ENCODE results near the gene PIGU.

Gene PIGU

DNA sequence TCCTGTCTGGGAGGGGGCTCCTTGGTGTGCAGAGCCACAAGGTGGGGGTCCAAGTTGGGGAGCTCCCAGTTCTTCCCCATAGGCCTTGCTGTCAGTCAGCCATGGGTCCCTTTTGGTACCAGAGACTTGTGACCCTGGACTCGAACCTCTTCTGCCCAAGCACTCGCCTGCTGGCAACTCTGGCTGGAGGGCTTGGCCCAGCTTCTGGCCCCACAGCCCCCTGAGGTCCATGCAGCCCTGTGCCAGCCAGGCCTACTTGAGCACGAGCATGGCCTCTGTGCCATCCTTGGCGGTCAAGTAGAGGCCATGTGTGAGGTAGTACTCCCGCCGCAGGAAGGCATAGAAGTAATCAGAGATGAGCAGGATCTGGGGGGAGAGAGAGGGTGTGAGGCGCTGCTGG lies 116.3 kb downstream of the PIGU start:
- no peak for TF ChIP-seq EZH2phosphoT487 (conservative IDR thresholded peaks at IDR 0.05; ENCODE audit: low read length)
- TF ChIP-seq, protein P1, sequence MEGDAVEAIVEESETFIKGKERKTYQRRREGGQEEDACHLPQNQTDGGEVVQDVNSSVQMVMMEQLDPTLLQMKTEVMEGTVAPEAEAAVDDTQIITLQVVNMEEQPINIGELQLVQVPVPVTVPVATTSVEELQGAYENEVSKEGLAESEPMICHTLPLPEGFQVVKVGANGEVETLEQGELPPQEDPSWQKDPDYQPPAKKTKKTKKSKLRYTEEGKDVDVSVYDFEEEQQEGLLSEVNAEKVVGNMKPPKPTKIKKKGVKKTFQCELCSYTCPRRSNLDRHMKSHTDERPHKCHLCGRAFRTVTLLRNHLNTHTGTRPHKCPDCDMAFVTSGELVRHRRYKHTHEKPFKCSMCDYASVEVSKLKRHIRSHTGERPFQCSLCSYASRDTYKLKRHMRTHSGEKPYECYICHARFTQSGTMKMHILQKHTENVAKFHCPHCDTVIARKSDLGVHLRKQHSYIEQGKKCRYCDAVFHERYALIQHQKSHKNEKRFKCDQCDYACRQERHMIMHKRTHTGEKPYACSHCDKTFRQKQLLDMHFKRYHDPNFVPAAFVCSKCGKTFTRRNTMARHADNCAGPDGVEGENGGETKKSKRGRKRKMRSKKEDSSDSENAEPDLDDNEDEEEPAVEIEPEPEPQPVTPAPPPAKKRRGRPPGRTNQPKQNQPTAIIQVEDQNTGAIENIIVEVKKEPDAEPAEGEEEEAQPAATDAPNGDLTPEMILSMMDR (IDR thresholded peaks at IDR 0.05; ENCODE audit: insufficient read depth, low read length, poor library complexity, severe bottlenecking), result no peak
- H3K4me3 ChIP-seq (ENCODE audit: insufficient read depth, low read length, poor library complexity, severe bottlenecking), result no peak overlapping the region
- H4K20me1 ChIP-seq (ENCODE audit: low read depth, low read length), result no peaks in the 10 kb centered on the region
- H3K4me2 ChIP-seq (ENCODE audit: low read depth, low read length, poor library complexity, severe bottlenecking), result no peak overlapping the region
- H3K79me2 ChIP-seq (ENCODE audit: insufficient read depth, low read length), result no peaks in the 10 kb centered on the region
- H3K27ac ChIP-seq (ENCODE audit: low read depth, low read length), result no peak overlapping the region
- H3K9ac ChIP-seq (ENCODE audit: low read length), result no peak overlapping the region
- H3K9me2 ChIP-seq (replicated peaks; ENCODE audit: insufficient read depth, low read length), result no peaks in the 10 kb centered on the region
- no peaks in the 10 kb centered on the region for H3F3A ChIP-seq (ENCODE audit: insufficient read depth)
- no peaks in the 10 kb centered on the region for H3K36me3 ChIP-seq (ENCODE audit: low read length)
- H3K9me3 ChIP-seq (ENCODE audit: insufficient read depth, low read length), result no peaks in the 10 kb centered on the region
- H2AFZ ChIP-seq (ENCODE audit: low read depth, low read length, severe bottlenecking), result no peak overlapping the region
- H3K27me3 ChIP-seq (ENCODE audit: low read length), result no peaks in the 10 kb centered on the region

DNA sequence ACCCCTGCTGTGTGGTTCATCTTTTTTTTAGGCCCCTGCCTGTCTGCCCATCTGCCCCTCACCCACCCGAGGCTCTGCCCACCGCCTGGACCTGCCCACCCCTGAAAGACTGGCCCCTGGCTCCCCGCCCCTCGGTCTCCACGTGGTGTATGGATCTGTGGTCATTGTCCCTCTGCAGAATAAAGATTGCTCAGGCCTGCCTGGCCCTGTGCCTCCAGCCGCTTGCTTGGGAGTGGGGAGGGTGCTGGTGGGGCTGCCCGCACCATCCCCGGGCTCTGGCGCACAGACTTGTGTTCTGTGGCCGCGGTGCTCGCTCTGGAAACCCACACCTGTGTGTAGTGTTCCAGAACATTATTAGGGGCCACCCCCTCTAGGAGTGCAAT lies 116.8 kb downstream of the PIGU start:
- H3K27ac ChIP-seq (ENCODE audit: low read depth, low read length), result no peak overlapping the region
- H3K9me3 ChIP-seq (ENCODE audit: insufficient read depth, low read length), result no peaks in the 10 kb centered on the region
- H4K20me1 ChIP-seq (ENCODE audit: low read depth, low read length), result no peaks in the 10 kb centered on the region
- no peak overlapping the region for H3K4me2 ChIP-seq (ENCODE audit: low read depth, low read length, poor library complexity, severe bottlenecking)
- no peak for TF ChIP-seq EZH2phosphoT487 (conservative IDR thresholded peaks at IDR 0.05; ENCODE audit: low read length)
- TF ChIP-seq, protein P1 (IDR thresholded peaks at IDR 0.05; ENCODE audit: insufficient read depth, low read length, poor library complexity, severe bottlenecking), result no peak
- H2AFZ ChIP-seq (ENCODE audit: low read depth, low read length, severe bottlenecking), result no peak overlapping the region
- no peak overlapping the region for H3K4me3 ChIP-seq (ENCODE audit: insufficient read depth, low read length, poor library complexity, severe bottlenecking)
- no peaks in the 10 kb centered on the region for H3F3A ChIP-seq (ENCODE audit: insufficient read depth)
- no peaks in the 10 kb centered on the region for H3K9me2 ChIP-seq (replicated peaks; ENCODE audit: insufficient read depth, low read length)
- H3K79me2 ChIP-seq (ENCODE audit: insufficient read depth, low read length), result no peaks in the 10 kb centered on the region
- H3K9ac ChIP-seq (ENCODE audit: low read length), result no peak overlapping the region
- H3K27me3 ChIP-seq (ENCODE audit: low read length), result no peaks in the 10 kb centered on the region
- H3K36me3 ChIP-seq (ENCODE audit: low read length), result no peaks in the 10 kb centered on the region

DNA sequence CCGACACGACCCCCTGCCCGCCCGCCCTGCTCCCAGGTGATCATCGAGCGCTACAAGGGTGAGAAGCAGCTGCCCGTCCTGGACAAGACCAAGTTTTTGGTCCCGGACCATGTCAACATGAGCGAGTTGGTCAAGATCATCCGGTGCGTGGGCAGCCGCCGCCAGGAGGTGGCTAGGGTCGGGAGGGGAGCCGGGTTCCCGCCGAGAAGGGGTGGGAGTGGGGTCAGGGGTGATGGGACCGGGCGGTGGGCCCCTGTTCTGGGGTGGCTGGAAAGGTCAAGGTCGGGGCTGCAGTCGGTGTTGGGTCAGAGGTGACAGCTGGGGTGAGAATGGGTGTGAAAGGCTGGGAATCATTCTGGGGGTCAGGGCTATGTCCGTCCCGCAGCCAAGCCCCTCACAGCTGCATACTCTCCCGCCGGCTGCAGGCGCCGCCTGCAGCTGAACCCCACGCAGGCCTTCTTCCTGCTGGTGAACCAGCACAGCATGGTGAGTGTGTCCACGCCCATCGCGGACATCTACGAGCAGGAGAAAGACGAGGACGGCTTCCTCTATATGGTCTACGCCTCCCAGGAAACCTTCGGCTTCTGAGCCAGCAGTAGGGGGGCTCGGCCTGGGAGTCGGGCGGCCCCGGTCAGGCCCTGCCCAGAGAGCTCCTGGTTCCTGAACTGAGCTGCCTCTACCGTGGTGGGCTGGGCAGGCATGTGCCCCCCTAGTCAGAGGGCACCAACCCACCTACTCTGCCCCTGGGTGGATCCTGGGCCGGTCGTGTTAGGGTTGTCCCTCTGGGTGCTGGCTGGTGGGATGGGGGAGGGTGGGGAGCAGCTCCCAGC lies 117.4 kb downstream of the PIGU start:
- Histone ChIP-seq H3K9ac (ENCODE audit: low read length) (no peak overlapping the region), H3K9me2 (replicated peaks; ENCODE audit: insufficient read depth, low read length) (no peaks in the 10 kb centered on the region), H2AFZ (ENCODE audit: low read depth, low read length, severe bottlenecking) (no peak overlapping the region), H3K79me2 (ENCODE audit: insufficient read depth, low read length) (no peaks in the 10 kb centered on the region), H3K4me2 (ENCODE audit: low read depth, low read length, poor library complexity, severe bottlenecking) (no peak overlapping the region), H4K20me1 (ENCODE audit: low read depth, low read length) (no peaks in the 10 kb centered on the region), H3K27ac (ENCODE audit: low read depth, low read length) (no peak overlapping the region), H3K27me3 (ENCODE audit: low read length) (no peaks in the 10 kb centered on the region), H3K9me3 (ENCODE audit: insufficient read depth, low read length) (no peaks in the 10 kb centered on the region), H3K36me3 (ENCODE audit: low read length) (no peaks in the 10 kb centered on the region), H3F3A (ENCODE audit: insufficient read depth) (no peaks in the 10 kb centered on the region), H3K4me3 (ENCODE audit: insufficient read depth, low read length, poor library complexity, severe bottlenecking) (no peak overlapping the region)
- TF ChIP-seq EZH2phosphoT487 (conservative IDR thresholded peaks at IDR 0.05; ENCODE audit: low read length), result no peak
- TF ChIP-seq, protein P1 (IDR thresholded peaks at IDR 0.05; ENCODE audit: insufficient read depth, low read length, poor library complexity, severe bottlenecking), result no peak
